GM06990 (cell line): ENCODE data around the gene PAPPA.

Experiments
- DNase-seq: peaks from one replicate; pipeline ENCODE4 v3.0.0-alpha.2; 2011; ENCODE audit not compliant: insufficient read length; ENCODE audit errors: extremely low read depth
- H3K27me3 ChIP-seq: replicated peaks from 2 replicates; pipeline ENCODE4 v1.6.0; 2011; ENCODE audit warnings: low read length; ENCODE audit not compliant: control insufficient read depth, insufficient read depth
- H3K36me3 ChIP-seq: 2 replicates; pipeline ENCODE4 v1.5.1; 2011; ENCODE audit warnings: low read length; ENCODE audit not compliant: control insufficient read depth, insufficient read depth
- H3K4me3 ChIP-seq: replicated peaks from 2 replicates; pipeline ENCODE4 v1.5.1; 2011; ENCODE audit warnings: low read depth, mild to moderate bottlenecking, control low read depth, low read length
- CTCF ChIP-seq: IDR thresholded peaks from 2 replicates; pipeline ENCODE4 v1.5.1; 2011; ENCODE audit warnings: low read length, control low read depth, mild to moderate bottlenecking, inconsistent platforms; ENCODE audit not compliant: insufficient read depth, poor library complexity, severe bottlenecking

PAPPA gene

GRCh38 chr9:116355153-116355921 is 201.7 kb downstream of the PAPPA start:
- no peak for TF ChIP-seq CTCF
- Histone ChIP-seq H3K27me3 (peaks cover 1% of the 10 kb centered on the region; the same call in 1 of the 2 replicates), H3K4me3 (no peak overlapping the region), H3K36me3 (no peaks in the 10 kb centered on the region)
- DNase-seq: no peak

GRCh38 chr9:116358251-116358650 is 204.7 kb downstream of the PAPPA start:
- peaks cover 1% of the 10 kb centered on the region; the same call in 1 of the 2 replicates for H3K27me3 ChIP-seq
- H3K36me3 ChIP-seq: no peaks in the 10 kb centered on the region
- no peak overlapping the region for H3K4me3 ChIP-seq
- no peak for TF ChIP-seq CTCF
- DNase-seq: no peak

GRCh38 chr9:116360016-116360415 is 206.4 kb downstream of the PAPPA start:
- no peak for TF ChIP-seq CTCF
- H3K27me3 ChIP-seq: peaks cover 1% of the 10 kb centered on the region; the same call in 1 of the 2 replicates
- H3K4me3 ChIP-seq: no peak overlapping the region
- no peak for DNase-seq
- H3K36me3 ChIP-seq: no peaks in the 10 kb centered on the region

- H3K4me3 ChIP-seq: no peak overlapping the region
- TF ChIP-seq CTCF: no peak
- no peak for DNase-seq
- H3K27me3 ChIP-seq: peaks cover 1% of the 10 kb centered on the region; the same call in 1 of the 2 replicates
- H3K36me3 ChIP-seq: no peaks in the 10 kb centered on the region
Observed at GRCh38 chr9:116360989-116361388, 207.4 kb downstream of the PAPPA start.

GRCh38 chr9:116361547-116361946 is 208.0 kb downstream of the PAPPA start:
- H3K27me3 ChIP-seq: peaks cover 1% of the 10 kb centered on the region; the same call in 1 of the 2 replicates
- no peak for DNase-seq
- no peaks in the 10 kb centered on the region for H3K36me3 ChIP-seq
- TF ChIP-seq CTCF: no peak
- H3K4me3 ChIP-seq: no peak overlapping the region

- no peaks in the 10 kb centered on the region for H3K36me3 ChIP-seq
- peaks cover 1% of the 10 kb centered on the region; the same call in 1 of the 2 replicates for H3K27me3 ChIP-seq
- H3K4me3 ChIP-seq: no peak overlapping the region
- no peak for DNase-seq
- TF ChIP-seq CTCF: no peak
Observed at GRCh38 chr9:116362493-116362892, 208.9 kb downstream of the PAPPA start.
